K562 (cell line): ENCODE measurements around the gene DYRK1A. TPM values are rescaled to one million over a fixed set of nuclear protein-coding genes. Genes with fewer than 3 reads are reported as not detected.

Source experiments
- MIER1 ChIP-seq: fragments of 450-650 bp; IDR thresholded peaks from 2 replicates; pipeline ENCODE4 v1.6.1; 2016; ENCODE audit warnings: antibody characterized with exemption, mild to moderate bottlenecking, low read depth
- SLC30A9 ChIP-seq: fragments of 250-450 bp; sonication (Bioruptor Pico); IDR thresholded peaks from 2 replicates; pipeline ENCODE4 v1.8.0; 2022; ENCODE audit warnings: mild to moderate bottlenecking, moderate library complexity
- SMARCB1 ChIP-seq: IDR thresholded peaks from 2 replicates; pipeline ENCODE4 v1.6.1; 2011; ENCODE audit warnings: improper control_type of control experiment, low read depth; ENCODE audit not compliant: insufficient read length
- polyA plus RNA-seq, 8 experiments: library from polyadenylated mRNA; depleted of rRNA in 4 of 8; stranded (reverse) in 5 of 8; unstranded in 3 of 8; fragments of >200 nt; fragmentation: Nextera tagmentation in 2 of 8; fragmentation: Illumina TruSeq in 1 of 8; extraction: Ambion mirVana in 2 of 8; extraction: Trizol in 1 of 8; gene quantifications; 2 replicates each; pipeline versions ENCODE4 v1.2.1 to v1.2.3, GENCODE V29; 2011 to 2014; ENCODE audit warnings: inconsistent platforms in 1 of 8, missing spikeins in 1 of 8
- total RNA-seq, 7 experiments: library from RNA; depleted of rRNA in 6 of 7; stranded (reverse); fragments of >200 nt in 6 of 7; fragmentation: Illumina TruSeq in 2 of 7; extraction: Trizol in 2 of 7; gene quantifications; 2 replicates each; pipeline versions ENCODE4 v1.2.1 to v1.2.3, GENCODE V29; 2011 to 2021; ENCODE audit warnings: low replicate concordance in 1 of 7
- TF ChIP-seq, protein P1 (sequence below): fragments of 200-800 bp; sonication (Bioruptor generic); IDR thresholded peaks from 2 replicates; pipeline ENCODE4 v1.6.1; 2016; ENCODE audit warnings: missing genetic modification characterization, missing compliant biosample characterization
- TF ChIP-seq, protein P2 (sequence below): fragments of 450-650 bp; conservative IDR thresholded peaks from 2 replicates; pipeline ENCODE4 v1.6.1; 2016; ENCODE audit warnings: missing genetic modification characterization, low read depth, mild to moderate bottlenecking, missing compliant biosample characterization, moderate library complexity
- TF ChIP-seq, protein P3 (sequence below): fragments of 450-650 bp; IDR thresholded peaks from 2 replicates; pipeline ENCODE4 v1.6.1; 2017; ENCODE audit warnings: antibody characterized with exemption

DYRK1A gene
- total and polyA plus RNA-seq, 9 of the 15 experiments (the other 6 are each of a cell fraction or from before 2014, with no cell fraction given), result 3.7 to 64.8 (median 42.3) TPM

DNA sequence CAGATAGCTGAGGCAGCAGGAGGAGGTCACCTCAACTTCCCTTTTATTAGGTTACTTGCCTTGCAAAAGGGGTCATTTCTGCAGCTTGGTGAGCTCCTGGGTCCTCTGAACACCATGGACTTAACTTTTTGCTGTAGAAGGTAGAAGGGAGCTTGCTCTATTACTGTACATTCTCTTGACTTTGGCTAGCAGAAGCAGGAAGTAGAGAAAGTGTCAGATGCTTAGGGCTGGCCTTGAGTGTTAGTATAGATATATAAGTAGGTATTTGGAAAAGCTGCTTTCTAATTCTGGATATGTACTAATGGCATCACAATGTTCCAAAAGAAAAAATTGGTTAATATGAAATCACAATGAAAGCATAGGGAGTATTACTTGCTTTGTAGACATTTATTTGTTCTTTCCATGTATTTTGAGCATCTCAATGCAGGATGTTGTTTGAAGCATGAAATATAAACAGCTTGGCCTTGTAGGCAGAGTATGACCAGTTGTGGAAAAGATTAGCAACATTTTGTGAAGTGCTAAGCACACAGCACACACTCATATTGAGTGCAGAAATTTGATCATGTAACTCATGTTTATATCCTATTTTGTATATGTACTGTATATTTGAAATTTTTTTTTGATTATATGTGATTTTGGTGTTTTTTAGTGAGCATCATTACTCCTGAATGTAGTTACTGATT is 108.8 kb downstream of the DYRK1A start (continued):
- TF ChIP-seq, protein P1, sequence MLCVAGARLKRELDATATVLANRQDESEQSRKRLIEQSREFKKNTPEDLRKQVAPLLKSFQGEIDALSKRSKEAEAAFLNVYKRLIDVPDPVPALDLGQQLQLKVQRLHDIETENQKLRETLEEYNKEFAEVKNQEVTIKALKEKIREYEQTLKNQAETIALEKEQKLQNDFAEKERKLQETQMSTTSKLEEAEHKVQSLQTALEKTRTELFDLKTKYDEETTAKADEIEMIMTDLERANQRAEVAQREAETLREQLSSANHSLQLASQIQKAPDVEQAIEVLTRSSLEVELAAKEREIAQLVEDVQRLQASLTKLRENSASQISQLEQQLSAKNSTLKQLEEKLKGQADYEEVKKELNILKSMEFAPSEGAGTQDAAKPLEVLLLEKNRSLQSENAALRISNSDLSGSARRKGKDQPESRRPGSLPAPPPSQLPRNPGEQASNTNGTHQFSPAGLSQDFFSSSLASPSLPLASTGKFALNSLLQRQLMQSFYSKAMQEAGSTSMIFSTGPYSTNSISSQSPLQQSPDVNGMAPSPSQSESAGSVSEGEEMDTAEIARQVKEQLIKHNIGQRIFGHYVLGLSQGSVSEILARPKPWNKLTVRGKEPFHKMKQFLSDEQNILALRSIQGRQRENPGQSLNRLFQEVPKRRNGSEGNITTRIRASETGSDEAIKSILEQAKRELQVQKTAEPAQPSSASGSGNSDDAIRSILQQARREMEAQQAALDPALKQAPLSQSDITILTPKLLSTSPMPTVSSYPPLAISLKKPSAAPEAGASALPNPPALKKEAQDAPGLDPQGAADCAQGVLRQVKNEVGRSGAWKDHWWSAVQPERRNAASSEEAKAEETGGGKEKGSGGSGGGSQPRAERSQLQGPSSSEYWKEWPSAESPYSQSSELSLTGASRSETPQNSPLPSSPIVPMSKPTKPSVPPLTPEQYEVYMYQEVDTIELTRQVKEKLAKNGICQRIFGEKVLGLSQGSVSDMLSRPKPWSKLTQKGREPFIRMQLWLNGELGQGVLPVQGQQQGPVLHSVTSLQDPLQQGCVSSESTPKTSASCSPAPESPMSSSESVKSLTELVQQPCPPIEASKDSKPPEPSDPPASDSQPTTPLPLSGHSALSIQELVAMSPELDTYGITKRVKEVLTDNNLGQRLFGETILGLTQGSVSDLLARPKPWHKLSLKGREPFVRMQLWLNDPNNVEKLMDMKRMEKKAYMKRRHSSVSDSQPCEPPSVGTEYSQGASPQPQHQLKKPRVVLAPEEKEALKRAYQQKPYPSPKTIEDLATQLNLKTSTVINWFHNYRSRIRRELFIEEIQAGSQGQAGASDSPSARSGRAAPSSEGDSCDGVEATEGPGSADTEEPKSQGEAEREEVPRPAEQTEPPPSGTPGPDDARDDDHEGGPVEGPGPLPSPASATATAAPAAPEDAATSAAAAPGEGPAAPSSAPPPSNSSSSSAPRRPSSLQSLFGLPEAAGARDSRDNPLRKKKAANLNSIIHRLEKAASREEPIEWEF (CRISPR knock-in tag), result no peak
- TF ChIP-seq, protein P2, sequence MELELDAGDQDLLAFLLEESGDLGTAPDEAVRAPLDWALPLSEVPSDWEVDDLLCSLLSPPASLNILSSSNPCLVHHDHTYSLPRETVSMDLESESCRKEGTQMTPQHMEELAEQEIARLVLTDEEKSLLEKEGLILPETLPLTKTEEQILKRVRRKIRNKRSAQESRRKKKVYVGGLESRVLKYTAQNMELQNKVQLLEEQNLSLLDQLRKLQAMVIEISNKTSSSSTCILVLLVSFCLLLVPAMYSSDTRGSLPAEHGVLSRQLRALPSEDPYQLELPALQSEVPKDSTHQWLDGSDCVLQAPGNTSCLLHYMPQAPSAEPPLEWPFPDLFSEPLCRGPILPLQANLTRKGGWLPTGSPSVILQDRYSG, result no peak
- no peak for TF ChIP-seq SLC30A9 (CRISPR knock-in tag)
- no peak for TF ChIP-seq SMARCB1
- TF ChIP-seq MIER1, result no peak
- TF ChIP-seq, protein P3, sequence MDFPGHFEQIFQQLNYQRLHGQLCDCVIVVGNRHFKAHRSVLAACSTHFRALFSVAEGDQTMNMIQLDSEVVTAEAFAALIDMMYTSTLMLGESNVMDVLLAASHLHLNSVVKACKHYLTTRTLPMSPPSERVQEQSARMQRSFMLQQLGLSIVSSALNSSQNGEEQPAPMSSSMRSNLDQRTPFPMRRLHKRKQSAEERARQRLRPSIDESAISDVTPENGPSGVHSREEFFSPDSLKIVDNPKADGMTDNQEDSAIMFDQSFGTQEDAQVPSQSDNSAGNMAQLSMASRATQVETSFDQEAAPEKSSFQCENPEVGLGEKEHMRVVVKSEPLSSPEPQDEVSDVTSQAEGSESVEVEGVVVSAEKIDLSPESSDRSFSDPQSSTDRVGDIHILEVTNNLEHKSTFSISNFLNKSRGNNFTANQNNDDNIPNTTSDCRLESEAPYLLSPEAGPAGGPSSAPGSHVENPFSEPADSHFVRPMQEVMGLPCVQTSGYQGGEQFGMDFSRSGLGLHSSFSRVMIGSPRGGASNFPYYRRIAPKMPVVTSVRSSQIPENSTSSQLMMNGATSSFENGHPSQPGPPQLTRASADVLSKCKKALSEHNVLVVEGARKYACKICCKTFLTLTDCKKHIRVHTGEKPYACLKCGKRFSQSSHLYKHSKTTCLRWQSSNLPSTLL, result no peak
